ENCODE data around the gene HS6ST3.

GRCh38 chr13:96082640-96083039, 7.3 kb upstream of the HS6ST3 start:
- TF ChIP-seq CTCF (IDR thresholded peaks at IDR 0.05), result no peak
- TF ChIP-seq POLR2AphosphoS5 (IDR thresholded peaks at IDR 0.05), result no peak
- TF ChIP-seq POLR2A (IDR thresholded peaks at IDR 0.05), result no peak

All from transverse colon (tissue), 4 donors.